A549 (cell line): Measurements from ENCODE around the gene PCDHGB7. TPM values are rescaled to one million over a fixed set of nuclear protein-coding genes. Genes with fewer than 3 reads are reported as not detected.

Experiments used
- ATAC-seq, 2 experiments: fragments of 200-7000 bp in 1 of 2; fragments of >200 bp in 1 of 2; cut with Nextera tagmentation in 1 of 2; cut with Tn5 transposase in 1 of 2; 3 replicates each; pipeline versions ENCODE4 v1.8.0 to v1.9.1; 2018 to 2020; ENCODE audit warnings: mild to moderate bottlenecking in 1 of 2, moderate library complexity in 1 of 2
- CTCF ChIA-PET: fragments of 300-600 bp; sonication (Branson Sonifier 250); formaldehyde crosslinking; extraction: SDS; loops from one replicate; lab custom pipeline; 2021; ENCODE audit warnings: antibody characterized with exemption, inconsistent platforms; lab: Yijun Ruan, JAX
- POLR2A ChIA-PET: fragments of 350-600 bp; formaldehyde crosslinking; extraction: SDS; loops from one replicate; lab custom pipeline; 2021; ENCODE audit warnings: antibody characterized with exemption, inconsistent platforms; lab: Yijun Ruan, JAX
- DNase-seq, 2 experiments: peaks; one replicate each; pipeline versions ENCODE4 v3.0.0 to v3.0.0-alpha.2; 2011 to 2016; ENCODE audit warnings: low read depth in 1 of 2, low spot score in 1 of 2
- FAIRE-seq: peaks from 2 replicates; lab custom pipeline; 2011; peaks lifted over from hg19 to GRCh38; lab: Jason Lieb, UNC
- H3K27ac ChIP-seq, 2 experiments: fragments of >200 bp; sonication (Bioruptor Twin); formaldehyde crosslinking; 3 replicates each; pipeline ENCODE4 v1.5.1; 2016 to 2017
- H3K4me1 ChIP-seq: fragments of >200 bp; sonication (Bioruptor Twin); formaldehyde crosslinking; 3 replicates; pipeline ENCODE4 v1.6.1; 2016
- H3K4me2 ChIP-seq: fragments of >200 bp; sonication (Bioruptor Twin); formaldehyde crosslinking; 3 replicates; pipeline ENCODE4 v1.6.1; 2016
- H3K4me3 ChIP-seq: fragments of >200 bp; sonication (Bioruptor Twin); formaldehyde crosslinking; 3 replicates; pipeline ENCODE4 v1.5.1; 2016
- H3K9me3 ChIP-seq: fragments of >200 bp; sonication (Bioruptor Twin); formaldehyde crosslinking; 3 replicates; pipeline ENCODE4 v1.6.1; 2016
- ATOH8 ChIP-seq: fragments of 250-450 bp; sonication (Bioruptor Pico); IDR thresholded peaks from 2 replicates; pipeline ENCODE4 v1.5.0; 2020; ENCODE audit warnings: low read depth, mild to moderate bottlenecking, moderate library complexity
- EHF ChIP-seq: fragments of 250-450 bp; sonication (Bioruptor Pico); IDR thresholded peaks from 2 replicates; pipeline ENCODE4 v1.5.0; 2020; ENCODE audit warnings: mild to moderate bottlenecking
- KDM1A ChIP-seq: fragments of 200-600 bp; sonication (generic); IDR thresholded peaks from 2 replicates; pipeline ENCODE4 v1.6.1; 2016; ENCODE audit warnings: low read depth, mild to moderate bottlenecking
- ZFP36 ChIP-seq: fragments of 450-650 bp; IDR thresholded peaks from 2 replicates; pipeline ENCODE4 v1.6.1; 2014; ENCODE audit warnings: borderline replicate concordance; ENCODE audit not compliant: partially characterized antibody
- WGBS: methylation state at CpG from one replicate; pipeline ENCODE4 v1.1.6; 2017; ENCODE audit errors: missing lambda C conversion rate; 5-methylcytosine and 5-hydroxymethylcytosine counted together
- polyA plus RNA-seq, 4 experiments: library from polyadenylated mRNA; depleted of rRNA in 3 of 4; stranded (reverse); fragments of >200 nt; fragmentation: RNase III in 1 of 4; extraction: RNeasy Plus Mini Kit Qiagen cat#74134 plus additional on column Dnase treatment in 1 of 4; gene quantifications; 2 replicates in 3 of 4; 3 replicates in 1 of 4; pipeline ENCODE4 v1.2.3, GENCODE V29; 2011 to 2017
- TF ChIP-seq, protein P1 (sequence below): fragments of 250-450 bp; sonication (Bioruptor Pico); IDR thresholded peaks from 2 replicates; pipeline ENCODE4 v1.5.0; 2021; ENCODE audit warnings: mild to moderate bottlenecking, moderate library complexity, borderline replicate concordance

The PCDHGB7 gene
- polyA plus RNA-seq, 2 of the 4 experiments (the other 2 are of a cell fraction), result 0.06 to 0.14 TPM

DNA sequence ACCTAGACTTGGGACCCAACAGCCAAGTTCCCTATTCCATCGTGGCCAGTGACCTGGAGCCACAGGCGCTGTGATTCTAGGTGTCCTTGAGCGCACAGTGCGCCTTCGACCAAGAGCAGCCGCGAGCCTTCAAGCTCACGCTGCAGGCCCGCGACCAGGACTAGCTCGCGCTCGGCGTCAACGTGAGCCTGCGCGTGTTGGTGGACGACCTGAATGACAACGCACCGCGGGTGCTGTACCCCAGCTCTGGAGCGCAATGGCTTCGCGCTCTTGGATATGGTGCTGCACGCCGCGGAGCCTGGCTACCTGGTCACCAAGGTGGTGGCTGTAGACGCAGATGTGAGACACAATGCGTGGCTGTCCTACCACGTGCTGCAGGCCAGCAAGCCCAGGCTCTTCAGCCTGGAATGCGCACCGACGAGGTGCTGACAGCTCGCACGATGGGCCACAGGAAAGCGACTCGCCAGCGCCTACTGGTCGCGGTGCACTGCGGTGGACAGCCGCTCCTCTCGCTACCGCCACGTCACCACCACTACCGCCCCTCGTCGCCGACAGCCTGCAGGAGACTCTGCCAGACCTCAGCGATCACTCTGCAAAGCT lies 24.2 kb downstream of the PCDHGB7 start (continued):
- TF ChIP-seq KDM1A, result no peak
- no peak for TF ChIP-seq EHF
- TF ChIP-seq, protein P1, sequence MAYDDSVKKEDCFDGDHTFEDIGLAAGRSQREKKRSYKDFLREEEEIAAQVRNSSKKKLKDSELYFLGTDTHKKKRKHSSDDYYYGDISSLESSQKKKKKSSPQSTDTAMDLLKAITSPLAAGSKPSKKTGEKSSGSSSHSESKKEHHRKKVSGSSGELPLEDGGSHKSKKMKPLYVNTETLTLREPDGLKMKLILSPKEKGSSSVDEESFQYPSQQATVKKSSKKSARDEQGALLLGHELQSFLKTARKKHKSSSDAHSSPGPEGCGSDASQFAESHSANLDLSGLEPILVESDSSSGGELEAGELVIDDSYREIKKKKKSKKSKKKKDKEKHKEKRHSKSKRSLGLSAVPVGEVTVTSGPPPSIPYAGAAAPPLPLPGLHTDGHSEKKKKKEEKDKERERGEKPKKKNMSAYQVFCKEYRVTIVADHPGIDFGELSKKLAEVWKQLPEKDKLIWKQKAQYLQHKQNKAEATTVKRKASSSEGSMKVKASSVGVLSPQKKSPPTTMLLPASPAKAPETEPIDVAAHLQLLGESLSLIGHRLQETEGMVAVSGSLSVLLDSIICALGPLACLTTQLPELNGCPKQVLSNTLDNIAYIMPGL (CRISPR knock-in tag), result no peak

DNA sequence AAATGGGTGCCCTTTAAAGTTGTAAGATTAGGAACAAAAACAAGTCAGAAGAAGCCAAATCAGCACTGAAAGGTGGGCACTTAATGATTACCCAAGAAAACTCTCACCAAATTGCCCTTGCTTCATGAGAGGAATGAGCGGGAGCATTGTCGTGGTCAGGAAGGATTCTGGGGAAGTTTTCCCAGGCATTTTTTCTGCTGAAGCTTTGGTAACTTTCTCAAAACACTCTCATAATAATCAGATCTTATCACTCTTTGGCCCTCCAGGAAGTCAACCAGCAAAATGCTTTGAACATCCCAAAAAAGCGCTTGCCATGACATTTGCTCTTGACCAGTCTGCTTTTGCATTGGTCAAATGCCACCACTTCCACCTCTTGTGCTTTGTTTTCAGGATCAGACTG lies 47.9 kb downstream of the PCDHGB7 start:
- H3K4me2 ChIP-seq, result no peak overlapping the region
- POLR2A ChIA-PET, result no interaction called here
- no peak for FAIRE-seq
- DNase-seq, result no peak
- 73% methylated on average over 3 of the region's 3 CpGs for WGBS
- H3K9me3 ChIP-seq, result no peaks in the 10 kb centered on the region
- no peaks in the 10 kb centered on the region for H3K4me1 ChIP-seq
- no peak overlapping the region for H3K4me3 ChIP-seq
- CTCF ChIA-PET, result interaction anchor here (0.6 to 2.2 kb wide), 5 partner anchors 9 to 59 kb away, joined by 3 to 9 read pairs (median 5); partner anchors contain the start of gene PCDHGC3
- no peak overlapping the region for H3K27ac ChIP-seq
- TF ChIP-seq ATOH8 (no peak), ZFP36 (no peak)
- TF ChIP-seq, protein P1 (CRISPR knock-in tag), result no peak
- ATAC-seq, result no peak

Other genes with a start within 250 kb of the PCDHGB7 start
Only the 30 nearest of the 37 such genes appear.
- 0.21 and 0.22 TPM in 2 replicates for gene PCDHB11, start 218.1 kb upstream of the PCDHGB7 start, polyA plus RNA-seq (2011; rRNA removed)
- 0.05 to 0.08 TPM (median 0.07 TPM) in 3 replicates for gene PCDHB11, start 218.1 kb upstream of the PCDHGB7 start, polyA plus RNA-seq (2017; fragmentation: RNase III; extraction: RNeasy Plus Mini Kit Qiagen cat#74134 plus additional on column Dnase treatment)
- 0.05 TPM in 2 replicates for gene PCDHB12, start 209.0 kb upstream of the PCDHGB7 start, polyA plus RNA-seq (2011; rRNA removed)
- gene PCDHB12, start 209.0 kb upstream of the PCDHGB7 start, polyA plus RNA-seq (2017; fragmentation: RNase III; extraction: RNeasy Plus Mini Kit Qiagen cat#74134 plus additional on column Dnase treatment), result not detected in 3 replicates
- 0.19 and 0.28 TPM in 2 replicates for gene PCDHB13, start 203.8 kb upstream of the PCDHGB7 start, polyA plus RNA-seq (2011; rRNA removed)
- gene PCDHB13, start 203.8 kb upstream of the PCDHGB7 start, polyA plus RNA-seq (2017; fragmentation: RNase III; extraction: RNeasy Plus Mini Kit Qiagen cat#74134 plus additional on column Dnase treatment), result 0.05 to 0.08 TPM (median 0.08 TPM) in 3 replicates
- 0.13 and 0.14 TPM in 2 replicates for gene PCDHB14, start 194.3 kb upstream of the PCDHGB7 start, polyA plus RNA-seq (2011; rRNA removed)
- 0.05 to 0.12 TPM (median 0.09 TPM) in 3 replicates for gene PCDHB14, start 194.3 kb upstream of the PCDHGB7 start, polyA plus RNA-seq (2017; fragmentation: RNase III; extraction: RNeasy Plus Mini Kit Qiagen cat#74134 plus additional on column Dnase treatment)
- gene PCDHB15, start 172.3 kb upstream of the PCDHGB7 start, polyA plus RNA-seq (2011; rRNA removed), result 0.09 and 0.13 TPM in 2 replicates
- 0.04 to 0.12 TPM (median 0.05 TPM) in 3 replicates for gene PCDHB15, start 172.3 kb upstream of the PCDHGB7 start, polyA plus RNA-seq (2017; fragmentation: RNase III; extraction: RNeasy Plus Mini Kit Qiagen cat#74134 plus additional on column Dnase treatment)
- gene SLC25A2, start 113.6 kb upstream of the PCDHGB7 start, polyA plus RNA-seq (2011; rRNA removed), result 0.08 TPM in 1 of 2 replicates, not detected in the other
- not detected in 3 replicates for gene SLC25A2, start 113.6 kb upstream of the PCDHGB7 start, polyA plus RNA-seq (2017; fragmentation: RNase III; extraction: RNeasy Plus Mini Kit Qiagen cat#74134 plus additional on column Dnase treatment)
- 78.1 and 90.6 TPM in 2 replicates for gene TAF7, start 96.9 kb upstream of the PCDHGB7 start, polyA plus RNA-seq (2011; rRNA removed)
- gene TAF7, start 96.9 kb upstream of the PCDHGB7 start, polyA plus RNA-seq (2017; fragmentation: RNase III; extraction: RNeasy Plus Mini Kit Qiagen cat#74134 plus additional on column Dnase treatment), result 67.3 to 72.6 TPM (median 71.3 TPM) in 3 replicates
- gene PCDHGA1, start 87.2 kb upstream of the PCDHGB7 start, polyA plus RNA-seq (2011; rRNA removed), result 0.66 and 0.71 TPM in 2 replicates
- 0.32 to 0.42 TPM (median 0.33 TPM) in 3 replicates for gene PCDHGA1, start 87.2 kb upstream of the PCDHGB7 start, polyA plus RNA-seq (2017; fragmentation: RNase III; extraction: RNeasy Plus Mini Kit Qiagen cat#74134 plus additional on column Dnase treatment)
- 1.6 and 1.7 TPM in 2 replicates for gene PCDHGA2, start 78.9 kb upstream of the PCDHGB7 start, polyA plus RNA-seq (2011; rRNA removed)
- gene PCDHGA2, start 78.9 kb upstream of the PCDHGB7 start, polyA plus RNA-seq (2017; fragmentation: RNase III; extraction: RNeasy Plus Mini Kit Qiagen cat#74134 plus additional on column Dnase treatment), result 0.47 to 0.78 TPM (median 0.58 TPM) in 3 replicates
- 0.07 TPM in 1 of 2 replicates, not detected in the other for gene PCDHGA3, start 73.8 kb upstream of the PCDHGB7 start, polyA plus RNA-seq (2011; rRNA removed)
- gene PCDHGA3, start 73.8 kb upstream of the PCDHGB7 start, polyA plus RNA-seq (2017; fragmentation: RNase III; extraction: RNeasy Plus Mini Kit Qiagen cat#74134 plus additional on column Dnase treatment), result not detected in 3 replicates
- 3.7 and 3.9 TPM in 2 replicates for gene PCDHGB1, start 67.6 kb upstream of the PCDHGB7 start, polyA plus RNA-seq (2011; rRNA removed)
- gene PCDHGB1, start 67.6 kb upstream of the PCDHGB7 start, polyA plus RNA-seq (2017; fragmentation: RNase III; extraction: RNeasy Plus Mini Kit Qiagen cat#74134 plus additional on column Dnase treatment), result 1.3 to 1.6 TPM (median 1.5 TPM) in 3 replicates
- 0.48 and 0.61 TPM in 2 replicates for gene PCDHGA4, start 62.7 kb upstream of the PCDHGB7 start, polyA plus RNA-seq (2011; rRNA removed)
- gene PCDHGA4, start 62.7 kb upstream of the PCDHGB7 start, polyA plus RNA-seq (2017; fragmentation: RNase III; extraction: RNeasy Plus Mini Kit Qiagen cat#74134 plus additional on column Dnase treatment), result 0.10 to 0.15 TPM (median 0.13 TPM) in 3 replicates
- 0.36 and 0.54 TPM in 2 replicates for gene PCDHGB2, start 57.7 kb upstream of the PCDHGB7 start, polyA plus RNA-seq (2011; rRNA removed)
- gene PCDHGB2, start 57.7 kb upstream of the PCDHGB7 start, polyA plus RNA-seq (2017; fragmentation: RNase III; extraction: RNeasy Plus Mini Kit Qiagen cat#74134 plus additional on column Dnase treatment), result 0.04 to 0.05 TPM (median 0.05 TPM) in 3 replicates
- gene PCDHGA5, start 53.5 kb upstream of the PCDHGB7 start, polyA plus RNA-seq (2011; rRNA removed), result 0.37 and 0.57 TPM in 2 replicates
- gene PCDHGA5, start 53.5 kb upstream of the PCDHGB7 start, polyA plus RNA-seq (2017; fragmentation: RNase III; extraction: RNeasy Plus Mini Kit Qiagen cat#74134 plus additional on column Dnase treatment), result 0.09 to 0.18 TPM (median 0.13 TPM) in 3 replicates
- 1.1 and 1.2 TPM in 2 replicates for gene PCDHGB3, start 47.4 kb upstream of the PCDHGB7 start, polyA plus RNA-seq (2011; rRNA removed)
- 0.16 to 0.44 TPM (median 0.28 TPM) in 3 replicates for gene PCDHGB3, start 47.4 kb upstream of the PCDHGB7 start, polyA plus RNA-seq (2017; fragmentation: RNase III; extraction: RNeasy Plus Mini Kit Qiagen cat#74134 plus additional on column Dnase treatment)
- gene PCDHGA6, start 43.8 kb upstream of the PCDHGB7 start, polyA plus RNA-seq (2011; rRNA removed), result 0.98 and 1.0 TPM in 2 replicates
- gene PCDHGA6, start 43.8 kb upstream of the PCDHGB7 start, polyA plus RNA-seq (2017; fragmentation: RNase III; extraction: RNeasy Plus Mini Kit Qiagen cat#74134 plus additional on column Dnase treatment), result 0.22 to 0.37 TPM (median 0.23 TPM) in 3 replicates
- 0.95 and 1.1 TPM in 2 replicates for gene PCDHGA7, start 34.9 kb upstream of the PCDHGB7 start, polyA plus RNA-seq (2011; rRNA removed)
- gene PCDHGA7, start 34.9 kb upstream of the PCDHGB7 start, polyA plus RNA-seq (2017; fragmentation: RNase III; extraction: RNeasy Plus Mini Kit Qiagen cat#74134 plus additional on column Dnase treatment), result 0.70 to 0.84 TPM (median 0.76 TPM) in 3 replicates
- 1.4 and 1.5 TPM in 2 replicates for gene PCDHGB4, start 30.0 kb upstream of the PCDHGB7 start, polyA plus RNA-seq (2011; rRNA removed)
- 0.90 to 1.6 TPM (median 1.1 TPM) in 3 replicates for gene PCDHGB4, start 30.0 kb upstream of the PCDHGB7 start, polyA plus RNA-seq (2017; fragmentation: RNase III; extraction: RNeasy Plus Mini Kit Qiagen cat#74134 plus additional on column Dnase treatment)
- gene PCDHGA8, start 25.0 kb upstream of the PCDHGB7 start, polyA plus RNA-seq (2011; rRNA removed), result 0.08 and 0.11 TPM in 2 replicates
- 0.03 to 0.04 TPM (median 0.04 TPM) in 3 replicates for gene PCDHGA8, start 25.0 kb upstream of the PCDHGB7 start, polyA plus RNA-seq (2017; fragmentation: RNase III; extraction: RNeasy Plus Mini Kit Qiagen cat#74134 plus additional on column Dnase treatment)
- 2.6 and 3.2 TPM in 2 replicates for gene PCDHGB5, start 19.7 kb upstream of the PCDHGB7 start, polyA plus RNA-seq (2011; rRNA removed)
- gene PCDHGB5, start 19.7 kb upstream of the PCDHGB7 start, polyA plus RNA-seq (2017; fragmentation: RNase III; extraction: RNeasy Plus Mini Kit Qiagen cat#74134 plus additional on column Dnase treatment), result 1.9 to 2.8 TPM (median 2.5 TPM) in 3 replicates
- gene PCDHGA9, start 14.9 kb upstream of the PCDHGB7 start, polyA plus RNA-seq (2011; rRNA removed), result 0.22 and 0.40 TPM in 2 replicates
- 0.01 to 0.09 TPM (median 0.03 TPM) in 3 replicates for gene PCDHGA9, start 14.9 kb upstream of the PCDHGB7 start, polyA plus RNA-seq (2017; fragmentation: RNase III; extraction: RNeasy Plus Mini Kit Qiagen cat#74134 plus additional on column Dnase treatment)
- 0.21 and 0.30 TPM in 2 replicates for gene PCDHGB6, start 9.7 kb upstream of the PCDHGB7 start, polyA plus RNA-seq (2011; rRNA removed)
- gene PCDHGB6, start 9.7 kb upstream of the PCDHGB7 start, polyA plus RNA-seq (2017; fragmentation: RNase III; extraction: RNeasy Plus Mini Kit Qiagen cat#74134 plus additional on column Dnase treatment), result 0.08 to 0.09 TPM (median 0.09 TPM) in 3 replicates
- gene PCDHGA10, start 4.7 kb upstream of the PCDHGB7 start, polyA plus RNA-seq (2011; rRNA removed), result 0.04 and 0.08 TPM in 2 replicates
- 0.01 TPM in 1 of 3 replicates, not detected in the others for gene PCDHGA10, start 4.7 kb upstream of the PCDHGB7 start, polyA plus RNA-seq (2017; fragmentation: RNase III; extraction: RNeasy Plus Mini Kit Qiagen cat#74134 plus additional on column Dnase treatment)
- 0.05 and 0.10 TPM in 2 replicates for gene PCDHGA11, start 3.4 kb downstream of the PCDHGB7 start, polyA plus RNA-seq (2011; rRNA removed)
- gene PCDHGA11, start 3.4 kb downstream of the PCDHGB7 start, polyA plus RNA-seq (2017; fragmentation: RNase III; extraction: RNeasy Plus Mini Kit Qiagen cat#74134 plus additional on column Dnase treatment), result 0.01 TPM in 1 of 3 replicates, not detected in the others
- gene PCDHGA12, start 12.8 kb downstream of the PCDHGB7 start, polyA plus RNA-seq (2011; rRNA removed), result 0.05 and 0.07 TPM in 2 replicates
- 0.03 TPM in 1 of 3 replicates, not detected in the others for gene PCDHGA12, start 12.8 kb downstream of the PCDHGB7 start, polyA plus RNA-seq (2017; fragmentation: RNase III; extraction: RNeasy Plus Mini Kit Qiagen cat#74134 plus additional on column Dnase treatment)
- 1.6 and 1.9 TPM in 2 replicates for gene PCDHGC3, start 58.3 kb downstream of the PCDHGB7 start, polyA plus RNA-seq (2011; rRNA removed)
- gene PCDHGC3, start 58.3 kb downstream of the PCDHGB7 start, polyA plus RNA-seq (2017; fragmentation: RNase III; extraction: RNeasy Plus Mini Kit Qiagen cat#74134 plus additional on column Dnase treatment), result 4.9 to 5.3 TPM (median 5.2 TPM) in 3 replicates
- gene PCDHGC4, start 67.4 kb downstream of the PCDHGB7 start, polyA plus RNA-seq (2011; rRNA removed), result 0.06 and 0.07 TPM in 2 replicates
- 0.03 TPM in 1 of 3 replicates, not detected in the others for gene PCDHGC4, start 67.4 kb downstream of the PCDHGB7 start, polyA plus RNA-seq (2017; fragmentation: RNase III; extraction: RNeasy Plus Mini Kit Qiagen cat#74134 plus additional on column Dnase treatment)
- 0.08 TPM in 1 of 2 replicates, not detected in the other for gene PCDHGC5, start 71.4 kb downstream of the PCDHGB7 start, polyA plus RNA-seq (2011; rRNA removed)
- 0.03 TPM in 1 of 3 replicates, not detected in the others for gene PCDHGC5, start 71.4 kb downstream of the PCDHGB7 start, polyA plus RNA-seq (2017; fragmentation: RNase III; extraction: RNeasy Plus Mini Kit Qiagen cat#74134 plus additional on column Dnase treatment)
- 53.4 and 82.2 TPM in 2 replicates for gene DIAPH1, start 201.3 kb downstream of the PCDHGB7 start, polyA plus RNA-seq (2011; rRNA removed)
- gene DIAPH1, start 201.3 kb downstream of the PCDHGB7 start, polyA plus RNA-seq (2017; fragmentation: RNase III; extraction: RNeasy Plus Mini Kit Qiagen cat#74134 plus additional on column Dnase treatment), result 57.4 to 59.8 TPM (median 59.4 TPM) in 3 replicates
- 67.3 and 80.0 TPM in 2 replicates for gene HDAC3, start 219.2 kb downstream of the PCDHGB7 start, polyA plus RNA-seq (2011; rRNA removed)
- gene HDAC3, start 219.2 kb downstream of the PCDHGB7 start, polyA plus RNA-seq (2017; fragmentation: RNase III; extraction: RNeasy Plus Mini Kit Qiagen cat#74134 plus additional on column Dnase treatment), result 51.1 to 56.9 TPM (median 51.7 TPM) in 3 replicates